Measurements from ENCODE around the gene PPP5C.

The PPP5C gene

GRCh38 chr19:46355234-46356148 lies 8.6 kb downstream of the PPP5C start:
- DNase-seq (ENCODE audit: low read depth): no peak
- no peak overlapping the region for H3K4me3 ChIP-seq (ENCODE audit: low read depth, low read length)
- TF ChIP-seq MYC (IDR thresholded peaks at IDR 0.05; ENCODE audit: low read depth, low read length): no peak

- no peak overlapping the region for H3K4me3 ChIP-seq (ENCODE audit: low read depth, low read length)
- no peak for DNase-seq (ENCODE audit: low read depth)
- TF ChIP-seq POLR2A (IDR thresholded peaks at IDR 0.05; ENCODE audit: extremely low read depth, insufficient read length): no peak
- TF ChIP-seq CTCF (IDR thresholded peaks at IDR 0.05; ENCODE audit: low read depth, low read length): no peak
- TF ChIP-seq, protein P1, sequence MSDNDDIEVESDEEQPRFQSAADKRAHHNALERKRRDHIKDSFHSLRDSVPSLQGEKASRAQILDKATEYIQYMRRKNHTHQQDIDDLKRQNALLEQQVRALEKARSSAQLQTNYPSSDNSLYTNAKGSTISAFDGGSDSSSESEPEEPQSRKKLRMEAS (IDR thresholded peaks at IDR 0.05; ENCODE audit: low read depth, low read length): no peak
- no peak for TF ChIP-seq MYC (IDR thresholded peaks at IDR 0.05; ENCODE audit: low read depth, low read length)
Observed at GRCh38 chr19:46356149-46357055, 9.5 kb downstream of the PPP5C start.

GRCh38 chr19:46357846-46358583 lies 11.1 kb downstream of the PPP5C start:
- H3K4me3 ChIP-seq (ENCODE audit: low read depth, low read length): no peak overlapping the region
- no peak for DNase-seq (ENCODE audit: low read depth)
- TF ChIP-seq POLR2A (IDR thresholded peaks at IDR 0.05; ENCODE audit: extremely low read depth, insufficient read length) (no peak), CTCF (IDR thresholded peaks at IDR 0.05; ENCODE audit: low read depth, low read length) (no peak), MYC (IDR thresholded peaks at IDR 0.05; ENCODE audit: low read depth, low read length) (no peak)
- TF ChIP-seq, protein P1 (IDR thresholded peaks at IDR 0.05; ENCODE audit: low read depth, low read length): no peak

- H3K4me3 ChIP-seq (ENCODE audit: low read depth, low read length): no peak overlapping the region
- TF ChIP-seq CTCF (IDR thresholded peaks at IDR 0.05; ENCODE audit: low read depth, low read length): no peak
- no peak for TF ChIP-seq MYC (IDR thresholded peaks at IDR 0.05; ENCODE audit: low read depth, low read length)
- no peak for TF ChIP-seq POLR2A (IDR thresholded peaks at IDR 0.05; ENCODE audit: extremely low read depth, insufficient read length)
- TF ChIP-seq, protein P1 (IDR thresholded peaks at IDR 0.05; ENCODE audit: low read depth, low read length): no peak
- DNase-seq (ENCODE audit: low read depth): no peak
Observed at GRCh38 chr19:46361915-46362314, 15.0 kb downstream of the PPP5C start.

- TF ChIP-seq CTCF (IDR thresholded peaks at IDR 0.05; ENCODE audit: low read depth, low read length) (no peak), MYC (IDR thresholded peaks at IDR 0.05; ENCODE audit: low read depth, low read length) (no peak), POLR2A (IDR thresholded peaks at IDR 0.05; ENCODE audit: extremely low read depth, insufficient read length) (no peak)
- TF ChIP-seq, protein P1 (IDR thresholded peaks at IDR 0.05; ENCODE audit: low read depth, low read length): no peak
- no peak overlapping the region for H3K4me3 ChIP-seq (ENCODE audit: low read depth, low read length)
- no peak for DNase-seq (ENCODE audit: low read depth)
Observed at GRCh38 chr19:46364359-46364758, 17.5 kb downstream of the PPP5C start.
